NCI-H510A treated with DMSO at 0.1 percent for 48 hours (cell line): Measurements from ENCODE around the gene BCAS3.
"Not testable (repeated sequence)": the region's sequence is repeated elsewhere in the genome, so short reads cannot be mapped to it uniquely, and the experiment has no call there.

Experiments
- DNase-seq: peaks from one replicate; lab custom pipeline; 2025; lab: John Stamatoyannopoulos, UW

The BCAS3 gene

GRCh38 chr17:60934723-60935122, 257.1 kb downstream of the BCAS3 start:
- no peak for DNase-seq

DNA sequence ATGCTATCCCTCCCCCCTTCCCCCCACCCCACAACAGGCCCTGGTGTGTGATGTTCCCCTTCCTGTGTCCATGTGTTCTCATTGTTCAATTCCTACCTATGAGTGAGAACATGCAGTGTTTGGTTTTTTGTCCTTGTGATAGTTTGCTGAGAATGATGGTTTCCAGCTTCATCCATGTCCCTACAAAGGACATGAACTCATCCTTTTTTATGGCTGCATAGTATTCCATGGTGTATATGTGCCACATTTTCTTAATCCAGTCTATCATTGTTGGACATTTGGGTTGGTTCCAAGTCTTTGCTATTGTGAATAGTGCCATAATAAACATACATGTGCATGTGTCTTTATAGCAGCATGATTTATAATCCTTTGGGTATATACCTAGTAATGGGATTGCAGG, 258.3 kb downstream of the BCAS3 start:
- DNase-seq: not testable (repeated sequence)

DNA sequence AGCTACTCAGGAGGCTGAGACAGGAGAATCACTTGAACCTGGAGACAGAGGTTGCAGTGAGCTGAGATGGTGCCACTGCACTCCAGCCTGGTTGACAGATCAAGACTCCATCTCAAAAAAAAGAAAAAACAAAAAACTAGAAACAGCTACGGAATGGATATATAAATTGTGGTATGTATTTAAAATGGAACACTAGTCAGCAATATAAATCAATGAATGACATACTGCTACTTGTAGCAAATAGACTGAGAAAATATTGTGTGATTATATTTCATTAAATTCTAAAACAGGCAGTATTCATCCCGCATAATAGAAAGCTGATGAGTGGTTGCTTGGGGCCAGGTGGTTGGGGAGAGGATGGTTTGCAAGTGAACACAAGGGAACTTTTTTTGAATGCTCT, 261.7 kb downstream of the BCAS3 start:
- DNase-seq: no peak

DNA sequence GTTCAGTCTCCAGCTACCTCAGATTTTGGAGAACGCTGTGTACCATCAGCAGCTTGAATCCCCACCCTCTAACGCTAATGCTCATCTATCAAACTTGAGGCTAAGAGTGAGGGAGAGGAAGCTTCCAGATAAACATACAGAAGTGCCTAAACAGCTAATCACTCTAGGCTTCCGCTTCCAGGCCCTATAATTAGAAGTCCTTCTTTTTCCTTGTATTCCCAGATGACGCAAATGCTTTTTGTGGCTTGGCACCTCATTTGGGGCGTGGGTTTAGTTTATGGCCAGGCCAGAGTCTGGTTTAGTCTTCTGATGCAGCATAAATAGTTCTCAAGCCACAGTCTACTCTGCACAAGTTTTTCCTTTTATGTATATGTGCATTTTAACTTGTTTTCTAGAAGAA, 263.4 kb downstream of the BCAS3 start:
- no peak for DNase-seq

DNA sequence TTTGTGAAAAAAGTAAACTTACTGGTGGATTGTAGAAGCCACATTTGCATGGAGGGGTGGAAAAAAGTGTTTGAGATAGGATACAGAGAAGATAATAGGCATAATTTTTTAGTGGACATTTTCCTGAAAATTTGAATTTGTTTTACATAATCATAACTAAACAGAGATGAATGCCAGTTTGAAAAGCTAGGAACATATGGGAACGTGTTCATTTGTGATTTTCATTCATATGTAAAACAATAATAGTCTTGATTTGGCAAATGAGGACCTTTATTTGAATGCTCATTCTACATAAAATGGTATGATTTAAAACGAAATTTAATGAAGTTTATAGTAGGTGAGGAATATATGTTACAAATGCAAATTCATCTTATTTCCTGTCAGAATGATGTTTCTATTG, 263.9 kb downstream of the BCAS3 start:
- DNase-seq: no peak

- DNase-seq: no peak
Observed at GRCh38 chr17:60944751-60945150, 267.1 kb downstream of the BCAS3 start.

- DNase-seq: no peak
Observed at GRCh38 chr17:60947100-60947499, 269.4 kb downstream of the BCAS3 start.

- no peak for DNase-seq
Observed at GRCh38 chr17:60947543-60947942, 269.9 kb downstream of the BCAS3 start.

DNA sequence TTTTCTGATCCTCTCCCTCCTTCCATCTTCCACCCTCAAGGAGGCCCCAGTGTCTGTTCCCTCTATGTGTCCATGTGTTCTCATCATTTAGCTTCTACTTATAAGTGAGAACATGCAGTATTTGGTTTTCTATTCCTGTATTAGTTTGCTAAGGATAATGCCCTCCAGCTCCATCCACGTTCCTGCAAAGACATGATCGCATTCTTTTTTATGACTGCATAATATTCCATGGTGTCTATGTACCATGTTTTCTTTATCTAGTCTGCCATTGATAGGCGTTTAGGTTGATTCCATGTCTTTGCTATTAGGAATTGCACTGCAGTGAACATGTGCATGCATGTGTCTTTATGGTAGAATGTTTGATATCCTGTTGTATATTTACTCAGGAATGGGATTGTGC, 275.1 kb downstream of the BCAS3 start:
- DNase-seq: no peak

GRCh38 chr17:60959011-60959410, 281.4 kb downstream of the BCAS3 start:
- DNase-seq: no peak

DNA sequence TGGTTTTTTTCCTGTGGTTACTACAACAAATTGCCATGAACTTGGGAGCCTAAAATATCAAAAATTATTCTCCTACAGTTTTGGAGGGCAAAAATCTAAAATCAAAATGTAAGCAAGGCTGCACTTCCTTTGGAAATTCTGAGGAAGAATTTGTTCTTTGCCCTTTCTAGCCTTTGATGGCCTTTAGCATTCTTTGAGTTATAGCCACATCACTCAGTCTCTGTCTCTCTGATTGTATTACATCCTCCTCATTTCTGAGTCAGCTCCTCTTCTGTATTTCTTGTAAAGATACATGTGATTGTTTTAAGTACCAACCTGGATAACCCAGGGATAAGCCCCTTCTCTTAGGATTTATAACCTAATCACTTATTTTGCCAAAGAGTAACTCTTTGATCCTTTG, 282.0 kb downstream of the BCAS3 start:
- DNase-seq: no peak

DNA sequence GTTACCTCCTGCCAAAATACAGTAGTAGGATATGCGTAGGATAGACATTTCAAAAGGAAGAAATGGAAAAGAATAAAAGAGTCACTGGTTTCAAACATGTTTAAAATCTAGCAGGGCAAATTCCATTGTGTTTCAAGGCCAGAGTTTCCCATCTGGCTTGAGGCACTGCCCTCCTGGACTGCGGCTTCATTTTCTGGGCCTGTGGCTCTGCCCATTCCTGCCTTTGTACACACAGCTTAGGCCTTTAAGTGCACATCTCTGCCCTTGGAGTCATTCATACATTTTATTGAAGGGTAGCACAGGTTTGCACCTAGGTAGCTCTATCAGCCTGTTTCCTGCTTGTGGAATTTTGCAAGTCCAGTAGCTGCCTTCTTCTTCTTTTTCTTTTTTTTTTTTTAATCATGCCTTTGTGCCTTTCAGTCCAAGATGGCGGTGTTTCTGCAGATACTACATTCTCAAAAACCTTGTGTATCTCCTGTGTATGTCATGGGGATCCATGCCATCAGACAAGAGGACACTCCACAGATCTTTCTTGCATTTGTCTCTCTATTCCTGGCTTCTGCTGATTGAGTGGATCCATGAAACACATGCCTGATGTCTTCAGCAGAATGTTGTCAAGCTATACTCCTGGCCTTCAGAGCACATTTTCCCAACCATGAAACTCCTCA, 282.9 kb downstream of the BCAS3 start:
- no peak for DNase-seq

DNA sequence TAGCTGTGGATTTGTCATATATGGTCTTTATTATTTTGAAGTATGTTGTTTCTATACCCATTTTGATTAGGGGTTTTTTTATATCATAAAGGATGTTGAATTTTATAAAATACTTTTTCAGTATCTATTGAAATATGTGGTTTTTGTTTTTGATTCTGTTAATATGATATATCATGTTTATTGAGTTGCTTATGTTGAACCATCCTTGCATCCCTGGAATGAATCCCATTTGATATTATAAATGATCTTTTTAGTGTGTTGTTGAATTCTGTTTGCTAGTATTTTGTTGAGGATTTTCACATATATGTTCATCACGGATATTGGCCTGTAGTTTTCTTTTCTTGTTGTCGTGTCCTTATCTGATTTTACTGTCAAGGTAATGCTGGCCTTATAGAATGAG, 286.5 kb downstream of the BCAS3 start:
- no peak for DNase-seq

- DNase-seq: no peak
Observed at GRCh38 chr17:60968266-60968665, 290.6 kb downstream of the BCAS3 start.

- no peak for DNase-seq
Observed at GRCh38 chr17:60969500-60970037, 291.9 kb downstream of the BCAS3 start.

GRCh38 chr17:60970741-60971140, 293.1 kb downstream of the BCAS3 start:
- DNase-seq: no peak

GRCh38 chr17:60971515-60972369, 294.1 kb downstream of the BCAS3 start:
- DNase-seq: peak; percentile 72

DNA sequence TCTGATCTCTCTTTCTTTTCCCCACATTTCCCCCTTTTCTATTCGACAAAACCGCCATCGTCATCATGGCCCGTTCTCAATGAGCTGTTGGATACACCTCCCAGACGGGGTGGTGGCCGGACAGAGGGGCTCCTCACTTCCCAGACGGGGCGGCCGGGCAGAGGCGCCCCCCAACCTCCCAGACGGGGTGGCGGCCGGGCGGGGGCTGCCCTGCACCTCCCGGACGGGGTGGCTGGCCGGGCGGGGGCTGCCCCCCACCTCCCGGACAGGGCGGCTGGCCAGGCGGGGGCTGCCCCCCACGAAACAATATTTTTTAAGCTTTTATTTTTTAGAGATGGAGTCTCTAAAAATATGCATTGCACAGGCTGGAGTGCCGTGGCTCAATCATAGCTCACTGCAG, 299.2 kb downstream of the BCAS3 start:
- not testable (repeated sequence) for DNase-seq

DNA sequence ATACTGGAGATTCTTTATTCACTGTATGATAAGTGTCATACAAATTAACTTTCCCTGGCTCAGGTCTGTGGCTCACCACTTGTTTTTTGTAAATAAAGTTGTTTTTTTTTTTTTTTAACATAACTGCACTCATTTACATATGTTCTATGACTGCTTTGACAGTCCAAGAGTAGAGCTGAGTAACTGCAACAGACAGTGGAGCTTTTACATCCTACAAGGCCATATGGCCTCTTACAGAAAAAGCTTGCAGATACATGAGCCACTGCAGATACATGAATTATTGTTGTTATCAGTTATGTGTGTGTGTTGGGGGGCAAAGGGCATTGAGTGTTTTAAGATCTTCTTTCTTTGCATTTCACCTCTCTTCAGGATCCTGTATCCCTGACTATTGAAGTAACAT, 311.7 kb downstream of the BCAS3 start:
- no peak for DNase-seq

GRCh38 chr17:60989846-60990245, 312.2 kb downstream of the BCAS3 start:
- DNase-seq: no peak

DNA sequence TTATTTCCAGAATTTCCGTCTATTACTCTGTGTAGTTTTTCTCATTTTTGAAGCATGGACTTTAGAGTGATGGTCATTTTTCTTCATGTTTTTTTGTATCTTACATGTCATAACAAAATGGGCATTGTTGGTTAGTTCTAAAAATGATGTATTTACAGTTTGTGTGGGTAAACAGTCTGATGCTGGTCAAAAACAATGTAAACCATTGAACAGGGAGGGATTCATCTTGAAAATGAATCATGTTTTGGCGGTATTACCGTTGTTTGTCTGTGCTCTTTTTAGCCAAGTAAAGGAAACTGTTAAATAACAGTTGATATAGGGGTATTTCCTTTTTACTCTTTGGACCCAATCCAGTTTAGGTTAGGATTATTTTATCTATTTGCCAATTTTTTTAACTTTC, 315.8 kb downstream of the BCAS3 start:
- no peak for DNase-seq

GRCh38 chr17:60995680-60996079, 318.0 kb downstream of the BCAS3 start:
- DNase-seq: no peak

- DNase-seq: no peak
Observed at GRCh38 chr17:61000911-61001310, 323.3 kb downstream of the BCAS3 start.
